ENCODE data around the gene LEF1. TPM values are rescaled to one million over a fixed set of nuclear protein-coding genes. Genes with fewer than 3 reads are reported as not detected.
A peak's percentile ranks its signal among the peaks of the same experiment; 100 is the strongest.
"Not testable (repeated sequence)": the region's sequence is repeated elsewhere in the genome, so short reads cannot be mapped to it uniquely, and the experiment has no call there.

LEF1 gene
- total RNA-seq, 1 donor from 2014 or later = 4.3 TPM

- intact Hi-C loops (cut with DNase I) = no loop called here
- TF ChIP-seq, protein P1, sequence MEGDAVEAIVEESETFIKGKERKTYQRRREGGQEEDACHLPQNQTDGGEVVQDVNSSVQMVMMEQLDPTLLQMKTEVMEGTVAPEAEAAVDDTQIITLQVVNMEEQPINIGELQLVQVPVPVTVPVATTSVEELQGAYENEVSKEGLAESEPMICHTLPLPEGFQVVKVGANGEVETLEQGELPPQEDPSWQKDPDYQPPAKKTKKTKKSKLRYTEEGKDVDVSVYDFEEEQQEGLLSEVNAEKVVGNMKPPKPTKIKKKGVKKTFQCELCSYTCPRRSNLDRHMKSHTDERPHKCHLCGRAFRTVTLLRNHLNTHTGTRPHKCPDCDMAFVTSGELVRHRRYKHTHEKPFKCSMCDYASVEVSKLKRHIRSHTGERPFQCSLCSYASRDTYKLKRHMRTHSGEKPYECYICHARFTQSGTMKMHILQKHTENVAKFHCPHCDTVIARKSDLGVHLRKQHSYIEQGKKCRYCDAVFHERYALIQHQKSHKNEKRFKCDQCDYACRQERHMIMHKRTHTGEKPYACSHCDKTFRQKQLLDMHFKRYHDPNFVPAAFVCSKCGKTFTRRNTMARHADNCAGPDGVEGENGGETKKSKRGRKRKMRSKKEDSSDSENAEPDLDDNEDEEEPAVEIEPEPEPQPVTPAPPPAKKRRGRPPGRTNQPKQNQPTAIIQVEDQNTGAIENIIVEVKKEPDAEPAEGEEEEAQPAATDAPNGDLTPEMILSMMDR (IDR thresholded peaks at IDR 0.05) = no peak
- no peaks in the 10 kb centered on the region for H3K27me3 ChIP-seq (ENCODE audit: low read depth)
- H3K36me3 ChIP-seq = peaks cover 72% of the 10 kb centered on the region
- ATAC-seq (no peak), DNase-seq (no peak)
- H3K4me1 ChIP-seq = no peaks in the 10 kb centered on the region
- no peak overlapping the region for H3K4me3 ChIP-seq
- no peak overlapping the region for H3K27ac ChIP-seq
- no peaks in the 10 kb centered on the region for H3K9me3 ChIP-seq
Measured at GRCh38 chr4:108018884-108019187, 149.9 kb downstream of the LEF1 start.

DNA sequence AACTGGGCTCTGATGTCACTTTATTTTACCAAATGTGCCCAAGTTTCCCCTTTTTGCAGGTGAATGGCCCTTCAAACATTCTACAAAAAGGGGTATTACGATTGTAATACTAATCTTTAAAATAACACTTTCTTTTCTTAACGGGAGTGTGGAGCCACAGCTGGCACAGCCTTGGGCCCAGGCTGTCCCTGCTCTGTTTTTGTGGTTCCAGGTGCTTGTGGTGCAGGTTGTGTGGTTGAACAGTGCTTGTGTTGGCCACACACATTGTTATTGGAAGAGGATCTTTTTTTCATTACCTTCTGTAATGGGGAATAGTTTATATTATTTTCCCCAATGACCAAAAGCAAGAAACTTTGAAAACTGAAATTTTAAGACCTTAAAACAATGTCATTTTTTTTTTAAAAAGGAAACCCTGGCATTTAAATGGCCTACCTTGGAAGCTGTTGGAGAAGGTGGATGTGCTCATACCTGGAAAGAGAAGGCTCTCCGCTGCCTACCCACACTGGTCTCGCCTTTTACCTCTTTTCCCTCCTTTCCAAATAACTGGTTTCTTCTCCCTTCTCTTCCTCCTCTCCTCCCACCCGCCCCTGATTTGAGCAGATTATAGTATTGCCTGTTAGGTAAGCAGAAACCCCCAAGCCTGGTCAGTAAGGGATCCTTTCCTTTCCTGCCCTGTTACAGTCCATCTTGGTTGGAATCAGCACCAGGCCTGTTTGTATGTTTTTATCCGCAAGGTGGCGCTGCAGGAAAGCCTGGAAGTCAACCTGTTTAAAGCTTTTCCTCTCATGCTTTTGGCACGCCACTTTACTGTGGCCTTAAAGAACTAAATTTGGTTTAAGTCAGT lies 150.5 kb downstream of the LEF1 start:
- DNase-seq (peak; percentile 73), ATAC-seq (peak; percentile 75 to 85)
- Histone ChIP-seq H3K4me3 (no peak overlapping the region), H3K27me3 (ENCODE audit: low read depth) (no peaks in the 10 kb centered on the region), H3K27ac (no peak overlapping the region), H3K4me1 (no peaks in the 10 kb centered on the region), H3K9me3 (no peaks in the 10 kb centered on the region), H3K36me3 (peaks cover 67% of the 10 kb centered on the region)
- TF ChIP-seq, protein P1 (IDR thresholded peaks at IDR 0.05) = peak; percentile 82
- intact Hi-C loops (cut with DNase I) = no loop called here

DNA sequence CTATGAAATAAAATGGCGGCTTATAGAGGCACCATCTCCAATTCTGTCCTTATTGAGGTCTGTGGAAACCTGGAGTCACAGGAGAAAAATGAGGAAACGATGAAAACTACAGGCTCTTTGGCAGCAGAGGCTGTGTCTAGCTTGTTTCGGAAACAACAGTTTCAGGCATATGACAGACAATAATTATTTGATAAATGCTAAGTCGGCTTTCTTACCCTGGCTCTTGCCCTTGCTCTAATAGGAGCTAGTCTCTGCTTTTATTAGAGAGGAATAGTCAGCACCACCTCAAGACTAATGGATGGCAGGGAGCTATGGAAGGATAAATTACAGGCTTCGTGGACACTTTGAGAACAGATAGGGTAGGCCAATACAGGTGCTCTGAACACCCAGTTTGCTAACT lies 154.8 kb downstream of the LEF1 start:
- H3K36me3 ChIP-seq = peaks cover 56% of the 10 kb centered on the region
- TF ChIP-seq, protein P1 (IDR thresholded peaks at IDR 0.05) = no peak
- H3K4me3 ChIP-seq = no peak overlapping the region
- H3K9me3 ChIP-seq = no peaks in the 10 kb centered on the region
- no peaks in the 10 kb centered on the region for H3K4me1 ChIP-seq
- intact Hi-C loops (cut with DNase I) = no loop called here
- ATAC-seq (no peak), DNase-seq (no peak)
- H3K27me3 ChIP-seq (ENCODE audit: low read depth) = no peaks in the 10 kb centered on the region
- no peak overlapping the region for H3K27ac ChIP-seq

- peaks cover 56% of the 10 kb centered on the region for H3K36me3 ChIP-seq
Measured at GRCh38 chr4:108013327-108013726, 155.4 kb downstream of the LEF1 start.

GRCh38 chr4:108012382-108012781 lies 156.3 kb downstream of the LEF1 start:
- intact Hi-C loops (cut with DNase I); DNase-seq; H3K4me3 ChIP-seq; H3K4me1 ChIP-seq; H3K27me3 ChIP-seq (ENCODE audit: low read depth); ATAC-seq; H3K9me3 ChIP-seq; H3K27ac ChIP-seq: not testable (repeated sequence)
- peaks cover 51% of the 10 kb centered on the region for H3K36me3 ChIP-seq

More at GRCh38 chr4:108013327-108013726, 155.4 kb downstream of the LEF1 start:
- DNase-seq (no peak), ATAC-seq (no peak)
- TF ChIP-seq, protein P1 (IDR thresholded peaks at IDR 0.05) = no peak
- Histone ChIP-seq H3K27ac (no peak overlapping the region), H3K9me3 (no peaks in the 10 kb centered on the region), H3K4me3 (no peak overlapping the region), H3K4me1 (no peaks in the 10 kb centered on the region), H3K27me3 (ENCODE audit: low read depth) (no peaks in the 10 kb centered on the region)
- intact Hi-C loops (cut with DNase I) = no loop called here

DNA sequence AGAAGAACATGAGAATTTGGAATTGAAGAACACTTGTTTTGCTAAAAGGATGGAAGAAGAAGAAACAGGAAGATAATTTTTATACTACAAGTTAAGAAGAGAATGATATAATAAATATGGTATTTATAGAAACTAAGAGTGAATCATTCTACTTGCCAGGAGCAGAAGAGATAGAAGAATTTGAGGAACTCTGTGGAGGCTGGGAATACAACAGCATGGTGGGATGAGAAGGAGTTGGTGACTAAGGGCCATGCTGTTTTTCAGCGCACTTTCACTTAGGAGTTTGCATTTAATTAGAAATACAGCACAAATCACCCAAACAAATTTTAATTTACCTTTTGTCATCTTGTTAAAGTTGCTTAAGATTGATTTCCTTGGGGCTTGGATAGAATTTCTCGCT lies 158.6 kb downstream of the LEF1 start:
- ATAC-seq (no peak), DNase-seq (no peak)
- Histone ChIP-seq H3K4me3 (no peak overlapping the region), H3K4me1 (no peaks in the 10 kb centered on the region), H3K27me3 (ENCODE audit: low read depth) (no peaks in the 10 kb centered on the region), H3K9me3 (no peaks in the 10 kb centered on the region), H3K36me3 (peaks cover 29% of the 10 kb centered on the region), H3K27ac (no peak overlapping the region)
- intact Hi-C loops (cut with DNase I) = no loop called here
- TF ChIP-seq, protein P1 (IDR thresholded peaks at IDR 0.05) = no peak
